MG63 (cell line): ENCODE measurements around the gene CCDC43. TPM values are rescaled to one million over a fixed set of nuclear protein-coding genes. Genes with fewer than 3 reads are reported as not detected.
"Not testable (repeated sequence)": the region's sequence is repeated elsewhere in the genome, so short reads cannot be mapped to it uniquely, and the experiment has no call there.

ENCODE experiments used
- DNase-seq: peaks from one replicate; pipeline ENCODE4 v3.0.0-alpha.2; 2020
- H3K27me3 ChIP-seq: fragments of 250-450 bp; sonication (Bioruptor Pico); 2 replicates; pipeline ENCODE4 v1.5.1; 2020; ENCODE audit warnings: mild to moderate bottlenecking, moderate library complexity
- H3K36me3 ChIP-seq: fragments of 250-450 bp; sonication (Bioruptor Pico); 2 replicates; pipeline ENCODE4 v1.5.1; 2020; ENCODE audit warnings: mild to moderate bottlenecking, moderate library complexity
- H3K4me3 ChIP-seq: fragments of 250-450 bp; sonication (Bioruptor Pico); 2 replicates; pipeline ENCODE4 v1.5.1; 2020; ENCODE audit warnings: mild to moderate bottlenecking, moderate library complexity
- H3K9me3 ChIP-seq: fragments of 250-450 bp; sonication (Bioruptor Pico); 2 replicates; pipeline ENCODE4 v1.5.1; 2020; ENCODE audit warnings: mild to moderate bottlenecking, moderate library complexity
- total RNA-seq: library from RNA; depleted of rRNA; stranded (reverse); fragments of >200 nt; shearing (Covaris generic); gene quantifications from 2 replicates; pipeline ENCODE4 v1.2.3, GENCODE V29; 2014; ENCODE audit warnings: low replicate concordance

CCDC43 gene
- total RNA-seq, 1 experiment from 2014 or later, result 39.1 TPM

GRCh38 chr17:44687756-44688155 lies 1.8 kb downstream of the CCDC43 start:
- Histone ChIP-seq H3K9me3 (no peaks in the 10 kb centered on the region), H3K4me3 (no peak overlapping the region), H3K27me3 (no peaks in the 10 kb centered on the region), H3K36me3 (peaks cover 12% of the 10 kb centered on the region)
- no peak for DNase-seq

GRCh38 chr17:44683303-44683702 lies 6.3 kb downstream of the CCDC43 start:
- not testable (repeated sequence) for DNase-seq, H3K27me3 ChIP-seq, H3K9me3 ChIP-seq, H3K4me3 ChIP-seq
- peaks cover 29% of the 10 kb centered on the region for H3K36me3 ChIP-seq

- Histone ChIP-seq H3K9me3 (no peaks in the 10 kb centered on the region), H3K4me3 (no peak overlapping the region), H3K36me3 (peaks cover 18% of the 10 kb centered on the region), H3K27me3 (no peaks in the 10 kb centered on the region)
- no peak for DNase-seq
Measured at GRCh38 chr17:44677136-44677535, 12.4 kb downstream of the CCDC43 start.

- no peaks in the 10 kb centered on the region for H3K9me3 ChIP-seq
- no peak overlapping the region for H3K4me3 ChIP-seq
- no peaks in the 10 kb centered on the region for H3K27me3 ChIP-seq
- DNase-seq, result no peak
- H3K36me3 ChIP-seq, result peaks cover 5% of the 10 kb centered on the region
Measured at GRCh38 chr17:44673893-44674292, 15.7 kb downstream of the CCDC43 start.

- H3K36me3 ChIP-seq, result no peaks in the 10 kb centered on the region
- no peak overlapping the region for H3K4me3 ChIP-seq
- no peaks in the 10 kb centered on the region for H3K9me3 ChIP-seq
- no peak for DNase-seq
- peaks cover 2% of the 10 kb centered on the region; the same call in 1 of the 2 replicates for H3K27me3 ChIP-seq
Measured at GRCh38 chr17:44672479-44673093, 17.0 kb downstream of the CCDC43 start.

- no peaks in the 10 kb centered on the region for H3K36me3 ChIP-seq
- H3K9me3 ChIP-seq, result no peaks in the 10 kb centered on the region
- DNase-seq, result no peak
- H3K4me3 ChIP-seq, result no peak overlapping the region
- H3K27me3 ChIP-seq, result peaks cover 4% of the 10 kb centered on the region
Measured at GRCh38 chr17:44666006-44666405, 23.6 kb downstream of the CCDC43 start.

GRCh38 chr17:44664867-44665266 lies 24.7 kb downstream of the CCDC43 start:
- Histone ChIP-seq H3K27me3 (peaks cover 4% of the 10 kb centered on the region), H3K4me3 (no peak overlapping the region), H3K36me3 (no peaks in the 10 kb centered on the region), H3K9me3 (no peaks in the 10 kb centered on the region)
- no peak for DNase-seq

GRCh38 chr17:44663095-44663494 lies 26.5 kb downstream of the CCDC43 start:
- Histone ChIP-seq H3K36me3 (no peaks in the 10 kb centered on the region), H3K4me3 (no peak overlapping the region), H3K27me3 (peaks cover 2% of the 10 kb centered on the region), H3K9me3 (no peaks in the 10 kb centered on the region)
- DNase-seq, result no peak

GRCh38 chr17:44661835-44662234 lies 27.7 kb downstream of the CCDC43 start:
- Histone ChIP-seq H3K9me3 (no peaks in the 10 kb centered on the region), H3K36me3 (no peaks in the 10 kb centered on the region), H3K27me3 (peaks cover 10% of the 10 kb centered on the region), H3K4me3 (no peak overlapping the region)
- no peak for DNase-seq

- Histone ChIP-seq H3K36me3 (no peaks in the 10 kb centered on the region), H3K27me3 (peaks cover 19% of the 10 kb centered on the region), H3K4me3 (peak within 1 kb of the TSS; percentile 40), H3K9me3 (no peaks in the 10 kb centered on the region)
- no peak for DNase-seq
Measured at GRCh38 chr17:44655983-44656710, 33.4 kb downstream of the CCDC43 start, which contains the start of gene MEIOC. Gene MEIOC (plus strand): TSS chr17:44656468. CDS start chr17:44656614, 146 bp downstream.

- Histone ChIP-seq H3K9me3 (no peaks in the 10 kb centered on the region), H3K4me3 (no peak overlapping the region), H3K36me3 (no peaks in the 10 kb centered on the region), H3K27me3 (peaks cover 20% of the 10 kb centered on the region)
- DNase-seq, result no peak
Measured at GRCh38 chr17:44653954-44654353, 35.6 kb downstream of the CCDC43 start.

- DNase-seq, result no peak
- Histone ChIP-seq H3K27me3 (peaks cover 20% of the 10 kb centered on the region), H3K36me3 (no peaks in the 10 kb centered on the region), H3K9me3 (no peaks in the 10 kb centered on the region), H3K4me3 (no peak overlapping the region)
Measured at GRCh38 chr17:44653384-44653783, 36.2 kb downstream of the CCDC43 start.

GRCh38 chr17:44652727-44653126 lies 36.8 kb downstream of the CCDC43 start:
- Histone ChIP-seq H3K36me3 (no peaks in the 10 kb centered on the region), H3K27me3 (peaks cover 20% of the 10 kb centered on the region), H3K9me3 (no peaks in the 10 kb centered on the region), H3K4me3 (no peak overlapping the region)
- no peak for DNase-seq

GRCh38 chr17:44651228-44651627 lies 38.3 kb downstream of the CCDC43 start:
- DNase-seq, result no peak
- no peaks in the 10 kb centered on the region for H3K9me3 ChIP-seq
- peaks cover 8% of the 10 kb centered on the region for H3K27me3 ChIP-seq
- H3K4me3 ChIP-seq, result no peak overlapping the region
- no peaks in the 10 kb centered on the region for H3K36me3 ChIP-seq

- Histone ChIP-seq H3K4me3 (no peak overlapping the region), H3K9me3 (no peaks in the 10 kb centered on the region), H3K36me3 (no peaks in the 10 kb centered on the region), H3K27me3 (peaks cover 3% of the 10 kb centered on the region)
- DNase-seq, result no peak
Measured at GRCh38 chr17:44648963-44649362, 40.6 kb downstream of the CCDC43 start.

- Histone ChIP-seq H3K4me3 (no peak overlapping the region), H3K9me3 (no peaks in the 10 kb centered on the region), H3K27me3 (peaks cover 3% of the 10 kb centered on the region), H3K36me3 (no peaks in the 10 kb centered on the region)
- DNase-seq, result no peak
Measured at GRCh38 chr17:44647736-44648135, 41.8 kb downstream of the CCDC43 start.

- H3K27me3 ChIP-seq, result peaks cover 3% of the 10 kb centered on the region
- H3K36me3 ChIP-seq, result no peaks in the 10 kb centered on the region
- no peak overlapping the region for H3K4me3 ChIP-seq
- no peaks in the 10 kb centered on the region for H3K9me3 ChIP-seq
- no peak for DNase-seq
Measured at GRCh38 chr17:44646280-44646679, 43.3 kb downstream of the CCDC43 start.

GRCh38 chr17:44645341-44645740 lies 44.2 kb downstream of the CCDC43 start:
- no peak for DNase-seq
- Histone ChIP-seq H3K9me3 (no peaks in the 10 kb centered on the region), H3K36me3 (no peaks in the 10 kb centered on the region), H3K4me3 (no peak overlapping the region), H3K27me3 (no peaks in the 10 kb centered on the region)
